HCT116 (cell line): ENCODE data around the gene ENTR1. TPM values are rescaled to one million over a fixed set of nuclear protein-coding genes. Genes with fewer than 3 reads are reported as not detected.

ENCODE experiments used
- ATAC-seq: fragments of 200-7000 bp; cut with Tn5 transposase; 2 replicates; pipeline ENCODE4 v1.9.1; 2020; ENCODE audit warnings: mild to moderate bottlenecking, moderate library complexity
- BruUV-seq: library from RNA; stranded (reverse); fragments of 400-500 nt; replicated peaks from 2 replicates; lab custom pipeline; 2021; lab: Mats Ljungman, UMichigan
- CTCF ChIA-PET: fragments of 300-600 bp; sonication (Branson Sonifier 250); formaldehyde crosslinking; loops from one replicate; lab custom pipeline; 2021; ENCODE audit warnings: antibody characterized with exemption; lab: Charles Lee
- POLR2A ChIA-PET: fragments of 300-600, 350-600 bp; sonication (Branson Sonifier 250); formaldehyde crosslinking; loops from one replicate; lab custom pipeline; 2021; ENCODE audit warnings: antibody characterized with exemption; lab: Charles Lee
- RAD21 ChIA-PET, 2 experiments: fragments of 300-600 bp; sonication (Branson Sonifier 250); formaldehyde crosslinking; loops; one replicate each; lab custom pipeline; 2023; ENCODE audit warnings: low total read pairs in 2 of 2; ENCODE audit not compliant: uncharacterized antibody in 2 of 2, unreplicated experiment in 2 of 2, low non-redundant PET in 1 of 2; lab: Charles Lee
- DNase-seq: peaks from one replicate; pipeline ENCODE4 v3.0.0-alpha.2; 2010; ENCODE audit warnings: low read depth, low spot score
- H2AFZ ChIP-seq: fragments of 200-600 bp; shearing (Covaris generic), sonication (generic); 2 replicates; pipeline ENCODE4 v1.6.1; 2017; ENCODE audit warnings: low read depth, mixed run types, mixed read lengths, antibody characterized with exemption, low read length; ENCODE audit not compliant: poor library complexity, severe bottlenecking
- H3K27ac ChIP-seq: 2 replicates; pipeline ENCODE4 v1.5.1; 2012; ENCODE audit warnings: low read depth, low read length
- H3K27me3 ChIP-seq: fragments of 200-600 bp; sonication (generic); 2 replicates; pipeline ENCODE4 v1.6.1; 2016; ENCODE audit warnings: mixed run types, low read length, mixed read lengths; ENCODE audit not compliant: insufficient read depth
- H3K36me3 ChIP-seq, 2 experiments: fragments of 200-500 bp in 1 of 2; fragments of 200-600 bp in 1 of 2; sonication (Bioruptor generic) in 1 of 2; sonication (generic) in 1 of 2; 2 replicates each; pipeline versions ENCODE4 v1.5.1 to v1.6.1; 2014 to 2016; ENCODE audit warnings: low read length in 2 of 2, inconsistent platforms in 1 of 2, mixed read lengths in 1 of 2, mixed run types in 1 of 2; ENCODE audit not compliant: insufficient read depth in 2 of 2, control insufficient read depth in 1 of 2
- H3K4me1 ChIP-seq, 2 experiments: fragments of 200-600 bp in 1 of 2; sonication (generic) in 1 of 2; 2 replicates each; pipeline versions ENCODE4 v1.5.1 to v1.6.1; 2012 to 2017; ENCODE audit warnings: low read length in 2 of 2, inconsistent platforms in 1 of 2, mild to moderate bottlenecking in 1 of 2, mixed read lengths in 1 of 2, mixed run types in 1 of 2, moderate library complexity in 1 of 2; ENCODE audit not compliant: insufficient read depth in 2 of 2, control insufficient read depth in 1 of 2
- H3K4me2 ChIP-seq: fragments of 200-600 bp; sonication (generic); 2 replicates; pipeline ENCODE4 v1.6.1; 2017; ENCODE audit warnings: mixed run types, low read length, mixed read lengths
- H3K4me3 ChIP-seq, 2 experiments: fragments of 200-600 bp in 1 of 2; sonication (generic) in 1 of 2; replicated peaks in 1 of 2; 2 replicates each; pipeline ENCODE4 v1.5.1; 2011 to 2016; ENCODE audit warnings: low read length in 2 of 2, control low read depth in 1 of 2, low read depth in 1 of 2, mild to moderate bottlenecking in 1 of 2, mixed read lengths in 1 of 2, mixed run types in 1 of 2
- H3K79me2 ChIP-seq: fragments of 200-600 bp; sonication (generic); 2 replicates; pipeline ENCODE4 v1.6.1; 2017; ENCODE audit warnings: mild to moderate bottlenecking, mixed run types, low read length, moderate library complexity, mixed read lengths; ENCODE audit not compliant: insufficient read depth
- H3K9ac ChIP-seq: fragments of 200-600 bp; sonication (generic); 2 replicates; pipeline ENCODE4 v1.6.1; 2016; ENCODE audit warnings: low read length, mixed read lengths
- H3K9me2 ChIP-seq: fragments of 200-600 bp; sonication (generic), shearing (Covaris generic); 2 replicates; pipeline ENCODE4 v1.6.1; 2017; ENCODE audit warnings: mixed run types, mild to moderate bottlenecking, moderate library complexity; ENCODE audit not compliant: insufficient read depth
- H3K9me3 ChIP-seq, 2 experiments: fragments of 200-500 bp in 1 of 2; fragments of 200-600 bp in 1 of 2; sonication (Bioruptor generic) in 1 of 2; sonication (generic) in 1 of 2; 2 replicates each; pipeline ENCODE4 v1.6.1; 2014 to 2017; ENCODE audit warnings: low read length in 2 of 2, mixed read lengths in 2 of 2, inconsistent platforms in 1 of 2, low read depth in 1 of 2, mild to moderate bottlenecking in 1 of 2, mixed run types in 1 of 2, moderate library complexity in 1 of 2; ENCODE audit not compliant: control insufficient read depth in 1 of 2, insufficient read depth in 1 of 2
- H4K20me1 ChIP-seq: fragments of 200-600 bp; sonication (generic), shearing (Covaris generic); 2 replicates; pipeline ENCODE4 v1.6.1; 2017; ENCODE audit warnings: mixed run types, mild to moderate bottlenecking, moderate library complexity; ENCODE audit not compliant: insufficient read depth
- EGR1 ChIP-seq: IDR thresholded peaks from 2 replicates; pipeline ENCODE4 v1.6.1; 2012; ENCODE audit warnings: low read depth
- POLR2A ChIP-seq: IDR thresholded peaks from 2 replicates; pipeline ENCODE4 v1.7.0; 2011; ENCODE audit warnings: borderline replicate concordance; ENCODE audit not compliant: insufficient read depth, insufficient read length; ENCODE audit errors: extremely low read depth
- RAD21 ChIP-seq: IDR thresholded peaks from 2 replicates; pipeline ENCODE4 v1.6.1; 2012; ENCODE audit warnings: low read depth, mild to moderate bottlenecking
- ZNF274 ChIP-seq: fragments of 200-500 bp; sonication (Bioruptor generic); IDR thresholded peaks from 2 replicates; pipeline ENCODE4 v1.6.1; 2014; ENCODE audit warnings: mild to moderate bottlenecking, low read depth, low read length, inconsistent platforms
- intact Hi-C: fragments of 100-400 bp; cut with micrococcal nuclease; formaldehyde crosslinking; loops from 2 replicates; pipeline ENCODE4 v1.10.0; 2022
- total RNA-seq: library from RNA; stranded (reverse); gene quantifications from one replicate; pipeline ENCODE4 v1.2.1, GENCODE V29; 2021; ENCODE audit not compliant: unreplicated experiment
- TF ChIP-seq, protein P1 (sequence below): IDR thresholded peaks from 2 replicates; pipeline ENCODE4 v1.6.1; 2011; ENCODE audit warnings: mild to moderate bottlenecking, low read length, moderate library complexity; ENCODE audit not compliant: insufficient replicate concordance; ENCODE audit errors: extremely low read depth
- TF ChIP-seq, protein P2 (sequence below): IDR thresholded peaks from 2 replicates; pipeline ENCODE4 v1.6.1; 2012
- TF ChIP-seq, protein P3 (sequence below): IDR thresholded peaks from 2 replicates; pipeline ENCODE4 v1.6.1; 2012

ENTR1 gene
- total RNA-seq, 1 experiment from 2014 or later: 119 TPM

DNA sequence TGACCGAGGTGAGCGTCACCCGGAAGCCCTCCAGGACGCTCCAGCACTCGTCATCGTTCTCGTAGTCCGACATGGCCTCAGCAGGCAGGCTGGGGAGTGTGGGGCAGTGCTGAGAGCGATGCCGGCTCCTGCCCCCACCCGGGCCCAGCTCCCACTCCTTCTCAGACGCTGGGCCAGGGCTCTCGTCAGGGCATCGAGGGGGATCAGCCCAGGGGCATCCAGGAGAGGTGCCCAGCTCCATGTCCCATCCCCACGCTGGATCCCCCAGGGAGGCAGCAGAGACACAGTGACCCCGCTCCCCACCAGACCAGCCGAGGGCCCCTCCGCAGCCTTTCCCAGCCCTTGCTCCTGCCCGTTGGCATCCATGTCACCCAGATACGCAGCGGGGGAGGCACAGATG lies 38.4 kb downstream of the ENTR1 start:
- TF ChIP-seq RAD21: no peak
- TF ChIP-seq, protein P1, sequence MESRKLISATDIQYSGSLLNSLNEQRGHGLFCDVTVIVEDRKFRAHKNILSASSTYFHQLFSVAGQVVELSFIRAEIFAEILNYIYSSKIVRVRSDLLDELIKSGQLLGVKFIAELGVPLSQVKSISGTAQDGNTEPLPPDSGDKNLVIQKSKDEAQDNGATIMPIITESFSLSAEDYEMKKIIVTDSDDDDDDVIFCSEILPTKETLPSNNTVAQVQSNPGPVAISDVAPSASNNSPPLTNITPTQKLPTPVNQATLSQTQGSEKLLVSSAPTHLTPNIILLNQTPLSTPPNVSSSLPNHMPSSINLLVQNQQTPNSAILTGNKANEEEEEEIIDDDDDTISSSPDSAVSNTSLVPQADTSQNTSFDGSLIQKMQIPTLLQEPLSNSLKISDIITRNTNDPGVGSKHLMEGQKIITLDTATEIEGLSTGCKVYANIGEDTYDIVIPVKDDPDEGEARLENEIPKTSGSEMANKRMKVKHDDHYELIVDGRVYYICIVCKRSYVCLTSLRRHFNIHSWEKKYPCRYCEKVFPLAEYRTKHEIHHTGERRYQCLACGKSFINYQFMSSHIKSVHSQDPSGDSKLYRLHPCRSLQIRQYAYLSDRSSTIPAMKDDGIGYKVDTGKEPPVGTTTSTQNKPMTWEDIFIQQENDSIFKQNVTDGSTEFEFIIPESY: no peak
- no peak for TF ChIP-seq POLR2A
- TF ChIP-seq, protein P2, sequence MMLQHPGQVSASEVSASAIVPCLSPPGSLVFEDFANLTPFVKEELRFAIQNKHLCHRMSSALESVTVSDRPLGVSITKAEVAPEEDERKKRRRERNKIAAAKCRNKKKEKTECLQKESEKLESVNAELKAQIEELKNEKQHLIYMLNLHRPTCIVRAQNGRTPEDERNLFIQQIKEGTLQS: no peak
- no peak for TF ChIP-seq ZNF274
- TF ChIP-seq, protein P3, sequence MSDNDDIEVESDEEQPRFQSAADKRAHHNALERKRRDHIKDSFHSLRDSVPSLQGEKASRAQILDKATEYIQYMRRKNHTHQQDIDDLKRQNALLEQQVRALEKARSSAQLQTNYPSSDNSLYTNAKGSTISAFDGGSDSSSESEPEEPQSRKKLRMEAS: no peak
- TF ChIP-seq, all 23 proteins: peak for 0
- H3K27me3 ChIP-seq: no peaks in the 10 kb centered on the region
- intact Hi-C loops: no loop called here
- no peaks in the 10 kb centered on the region for H3K9me2 ChIP-seq
- CTCF ChIA-PET: interaction anchor here (1.3 kb wide), 1 partner anchor 9 kb away, joined by 6 read pairs; no protein-coding TSS in a partner anchor
- H4K20me1 ChIP-seq: no peaks in the 10 kb centered on the region
- no peaks in the 10 kb centered on the region for H3K79me2 ChIP-seq
- no peak overlapping the region for H3K4me3 ChIP-seq
- DNase-seq (no peak), ATAC-seq (no peak)
- H3K9ac ChIP-seq: no peak overlapping the region
- POLR2A ChIA-PET: no interaction called here
- H3K4me1 ChIP-seq: peaks cover 0 to 9% of the 10 kb centered on the region in 2 experiments; a peak in 2 of 4 replicates
- no peak overlapping the region; the same call in 1 of the 2 replicates for H3K27ac ChIP-seq
- no peaks in the 10 kb centered on the region for H3K9me3 ChIP-seq
- H3K4me2 ChIP-seq: no peak overlapping the region
- no peak overlapping the region for H2AFZ ChIP-seq
- BruUV-seq: no TSS peak
- H3K36me3 ChIP-seq: no peaks in the 10 kb centered on the region
- RAD21 ChIA-PET: no interaction called here

DNA sequence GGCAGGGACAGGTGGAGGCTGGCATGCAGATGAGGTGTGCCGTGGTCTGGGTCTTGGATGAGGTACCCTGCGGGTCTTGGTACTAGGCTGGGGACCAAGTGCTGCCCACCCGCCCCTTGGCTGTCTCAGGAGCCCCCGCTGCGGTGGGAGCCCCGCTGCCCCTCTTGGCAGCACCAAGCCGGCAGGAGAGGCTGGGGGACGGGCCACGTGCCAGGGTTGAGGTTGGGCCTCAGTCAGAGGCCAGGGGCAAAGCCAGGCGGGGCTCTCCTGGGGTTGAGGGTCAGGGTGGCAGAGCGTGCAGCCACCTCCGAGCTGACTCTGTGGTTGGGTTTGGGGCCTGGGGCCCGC lies 38.9 kb downstream of the ENTR1 start:
- ChIA-PET POLR2A (no interaction called here), CTCF (interaction anchor here (1.3 kb wide), 1 partner anchor 9 kb away, joined by 6 read pairs; no protein-coding TSS in a partner anchor), RAD21 (no interaction called here)
- Histone ChIP-seq H3K4me3 (no peak overlapping the region), H3K79me2 (no peaks in the 10 kb centered on the region), H3K9me2 (no peaks in the 10 kb centered on the region), H3K4me1 (peaks cover 0 to 9% of the 10 kb centered on the region in 2 experiments; a peak in 2 of 4 replicates), H3K27me3 (no peaks in the 10 kb centered on the region), H3K9ac (no peak overlapping the region), H3K36me3 (no peaks in the 10 kb centered on the region), H3K9me3 (no peaks in the 10 kb centered on the region), H3K27ac (no peak overlapping the region), H3K4me2 (no peak overlapping the region), H2AFZ (no peak overlapping the region), H4K20me1 (no peaks in the 10 kb centered on the region)
- intact Hi-C loops: no loop called here
- no TSS peak for BruUV-seq
- no peak for ATAC-seq
- no peak for DNase-seq
- TF ChIP-seq EGR1: no peak
